ENCODE results near the gene LAMTOR2.
A peak's percentile ranks its signal among the peaks of the same experiment; 100 is the strongest.

The LAMTOR2 gene

GRCh38 chr1:156054500-156055280 lies at the start of gene LAMTOR2:
TSS of gene LAMTOR2 (plus strand) at chr1:156054782. CDS start at chr1:156054890, 108 bp downstream.
- peak; percentile 98 for DNase-seq (ENCODE audit: low spot score)
- ChIA-PET CTCF (interaction anchor here (0.7 kb wide), 1 partner anchor 40 kb away, joined by 3 read pairs; no protein-coding TSS in a partner anchor), POLR2A (ENCODE audit: low non-redundant PET) (no interaction called here)
- TF ChIP-seq, protein P1, sequence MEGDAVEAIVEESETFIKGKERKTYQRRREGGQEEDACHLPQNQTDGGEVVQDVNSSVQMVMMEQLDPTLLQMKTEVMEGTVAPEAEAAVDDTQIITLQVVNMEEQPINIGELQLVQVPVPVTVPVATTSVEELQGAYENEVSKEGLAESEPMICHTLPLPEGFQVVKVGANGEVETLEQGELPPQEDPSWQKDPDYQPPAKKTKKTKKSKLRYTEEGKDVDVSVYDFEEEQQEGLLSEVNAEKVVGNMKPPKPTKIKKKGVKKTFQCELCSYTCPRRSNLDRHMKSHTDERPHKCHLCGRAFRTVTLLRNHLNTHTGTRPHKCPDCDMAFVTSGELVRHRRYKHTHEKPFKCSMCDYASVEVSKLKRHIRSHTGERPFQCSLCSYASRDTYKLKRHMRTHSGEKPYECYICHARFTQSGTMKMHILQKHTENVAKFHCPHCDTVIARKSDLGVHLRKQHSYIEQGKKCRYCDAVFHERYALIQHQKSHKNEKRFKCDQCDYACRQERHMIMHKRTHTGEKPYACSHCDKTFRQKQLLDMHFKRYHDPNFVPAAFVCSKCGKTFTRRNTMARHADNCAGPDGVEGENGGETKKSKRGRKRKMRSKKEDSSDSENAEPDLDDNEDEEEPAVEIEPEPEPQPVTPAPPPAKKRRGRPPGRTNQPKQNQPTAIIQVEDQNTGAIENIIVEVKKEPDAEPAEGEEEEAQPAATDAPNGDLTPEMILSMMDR (conservative IDR thresholded peaks at IDR 0.05; ENCODE audit: low read depth), result no peak
- H3K27ac ChIP-seq, result peak within 1 kb of the TSS; percentile 96

GRCh38 chr1:156004843-156005584 lies 49.6 kb upstream of the LAMTOR2 start:
- peak overlapping the region; percentile 41 for H3K27ac ChIP-seq
- no peak for DNase-seq (ENCODE audit: low spot score)
- TF ChIP-seq, protein P1 (conservative IDR thresholded peaks at IDR 0.05; ENCODE audit: low read depth), result no peak
- ChIA-PET POLR2A (ENCODE audit: low non-redundant PET) (no interaction called here), CTCF (no interaction called here)

DNA sequence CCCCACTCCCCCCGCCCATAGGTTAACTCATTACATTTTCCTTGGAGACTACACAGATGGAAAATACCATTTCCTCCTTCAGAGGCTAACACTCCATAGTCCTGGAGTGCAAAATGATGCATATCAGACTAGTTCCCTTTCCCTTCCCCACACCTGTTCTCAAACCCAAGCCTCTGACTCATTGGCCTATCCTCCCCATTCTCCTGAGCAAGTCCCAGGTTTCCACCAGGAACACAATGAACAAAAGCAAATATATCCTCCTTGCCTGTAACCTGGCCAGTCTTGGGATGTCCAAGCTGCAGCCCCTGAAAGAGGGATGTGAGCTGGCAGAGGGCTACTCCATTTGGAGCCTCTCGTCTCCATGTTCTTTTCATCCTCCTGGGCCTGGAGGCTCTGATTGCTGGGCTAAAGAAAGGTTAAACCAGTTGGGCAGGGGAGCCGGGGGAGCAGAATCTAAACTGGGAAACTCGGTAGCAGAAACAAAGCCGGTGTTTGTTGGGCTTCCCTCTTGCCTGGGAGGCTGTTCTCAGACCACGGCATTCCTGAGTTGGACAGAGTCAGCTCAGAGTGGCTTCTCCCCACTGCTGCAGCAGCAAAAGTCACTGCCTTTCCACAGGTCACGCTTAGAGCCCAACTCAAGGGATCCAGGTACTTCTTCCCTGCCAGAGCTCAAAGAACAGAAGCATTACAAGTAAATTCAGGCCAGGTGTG lies 47.8 kb upstream of the LAMTOR2 start:
- TF ChIP-seq, protein P1 (conservative IDR thresholded peaks at IDR 0.05; ENCODE audit: low read depth), result no peak
- CTCF ChIA-PET, result interaction anchor here (0.6 kb wide), 1 partner anchor 267 kb away, joined by 3 read pairs; no protein-coding TSS in a partner anchor
- POLR2A ChIA-PET (ENCODE audit: low non-redundant PET), result no interaction called here
- H3K27ac ChIP-seq, result peak overlapping the region; percentile 58
- no peak for DNase-seq (ENCODE audit: low spot score)

- no peak for DNase-seq (ENCODE audit: low spot score)
- ChIA-PET POLR2A (ENCODE audit: low non-redundant PET) (no interaction called here), CTCF (interaction anchor here (1.5 kb wide), 1 partner anchor 20 kb away, joined by 5 read pairs; no protein-coding TSS in a partner anchor)
- TF ChIP-seq, protein P1 (conservative IDR thresholded peaks at IDR 0.05; ENCODE audit: low read depth), result no peak
- H3K27ac ChIP-seq, result peak overlapping the region; percentile 54
Observed at GRCh38 chr1:156009404-156009803, 45.2 kb upstream of the LAMTOR2 start.

- DNase-seq (ENCODE audit: low spot score), result no peak
- no peak overlapping the region for H3K27ac ChIP-seq
- CTCF ChIA-PET, result no interaction called here
- POLR2A ChIA-PET (ENCODE audit: low non-redundant PET), result no interaction called here
- TF ChIP-seq, protein P1 (conservative IDR thresholded peaks at IDR 0.05; ENCODE audit: low read depth), result no peak
Observed at GRCh38 chr1:156012051-156012817, 42.3 kb upstream of the LAMTOR2 start.
